Loucy (cell line): ENCODE results near the gene RERE.

ENCODE experiments used
- CTCF ChIP-seq: fragments of 200-600 bp; sonication (generic); conservative IDR thresholded peaks from 2 replicates; pipeline ENCODE4 v1.5.1; 2014; ENCODE audit warnings: mild to moderate bottlenecking, antibody characterized with exemption, low read length
- EZH2phosphoT487 ChIP-seq: fragments of 200-600 bp; IDR thresholded peaks from 2 replicates; pipeline ENCODE4 v1.6.1; 2018; ENCODE audit warnings: antibody characterized with exemption, mild to moderate bottlenecking, moderate library complexity, borderline replicate concordance

- TF ChIP-seq CTCF (no peak), EZH2phosphoT487 (no peak)
Observed at GRCh38 chr1:8419172-8419571, 398.3 kb downstream of the RERE start.
